IPS-20b (cell line): ENCODE results near the gene SERINC5.

Experiments used
- H3K27ac ChIP-seq: one replicate; pipeline ENCODE4 v1.5.1; 2013; ENCODE audit warnings: low read length
- H3K27me3 ChIP-seq: 2 replicates; pipeline ENCODE4 v1.6.1; 2013; ENCODE audit warnings: mild to moderate bottlenecking, low read length, inconsistent platforms; ENCODE audit not compliant: insufficient read depth
- H3K36me3 ChIP-seq: 2 replicates; pipeline ENCODE4 v1.6.1; 2013; ENCODE audit warnings: low read depth, mild to moderate bottlenecking, inconsistent platforms, low read length, moderate library complexity; ENCODE audit not compliant: insufficient read depth
- H3K4me1 ChIP-seq: 2 replicates; pipeline ENCODE4 v1.6.1; 2013; ENCODE audit warnings: mild to moderate bottlenecking, control low read depth, inconsistent platforms, low read length, moderate library complexity; ENCODE audit not compliant: insufficient read depth
- H3K4me3 ChIP-seq: 2 replicates; pipeline ENCODE4 v1.5.1; 2013; ENCODE audit warnings: mild to moderate bottlenecking, low read length, inconsistent platforms
- H3K9ac ChIP-seq: 2 replicates; pipeline ENCODE4 v1.6.1; 2013; ENCODE audit warnings: low read depth, mild to moderate bottlenecking, inconsistent platforms, low read length, moderate library complexity
- H3K9me3 ChIP-seq: 2 replicates; pipeline ENCODE4 v1.6.1; 2013; ENCODE audit warnings: mild to moderate bottlenecking, low read depth, low read length, inconsistent platforms; ENCODE audit not compliant: insufficient read depth

The SERINC5 gene

GRCh38 chr5:80182809-80183580 lies 72.9 kb downstream of the SERINC5 start:
- Histone ChIP-seq H3K27me3 (no peaks in the 10 kb centered on the region), H3K27ac (peak overlapping the region; percentile 93), H3K4me3 (0 out of 2 replicates have a peak overlapping the region, but pooled peaks have one; percentile 3), H3K4me1 (peaks cover 50% of the 10 kb centered on the region), H3K9ac (peak overlapping the region; percentile 80), H3K9me3 (no peaks in the 10 kb centered on the region), H3K36me3 (peaks cover 7% of the 10 kb centered on the region; the same call in 1 of the 2 replicates)

DNA sequence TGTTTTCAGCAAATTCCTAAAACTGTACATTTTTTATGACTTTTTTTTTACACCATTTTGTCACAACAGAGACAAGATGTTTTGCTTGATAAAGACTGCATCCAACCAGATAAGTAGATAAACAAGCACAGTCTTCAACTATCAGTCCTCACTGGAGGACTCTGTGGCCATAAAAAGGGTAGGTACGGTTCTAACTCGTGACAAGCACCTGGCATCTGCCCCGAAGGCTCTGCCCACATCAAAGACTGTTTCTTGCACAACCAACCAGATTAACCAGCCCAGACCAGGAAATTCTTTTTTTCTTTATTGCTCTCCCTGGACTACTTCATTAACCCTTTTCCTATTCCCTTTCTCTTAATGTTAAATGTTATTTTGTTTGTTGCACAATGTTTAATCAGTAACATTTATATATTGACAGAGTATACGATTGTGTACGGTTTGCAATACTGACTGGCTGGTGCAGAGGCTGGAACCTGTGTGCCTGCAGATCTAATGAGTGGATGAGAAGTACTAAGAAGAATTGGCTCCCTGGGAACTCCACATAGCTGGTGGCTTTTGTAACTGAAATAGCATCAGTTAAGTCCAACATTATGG lies 74.1 kb downstream of the SERINC5 start:
- H3K9ac ChIP-seq, result 0 out of 2 replicates have a peak overlapping the region, but pooled peaks have one; percentile 4
- H3K4me3 ChIP-seq, result no peak overlapping the region
- no peaks in the 10 kb centered on the region for H3K27me3 ChIP-seq
- H3K27ac ChIP-seq, result no peak overlapping the region
- peaks cover 43% of the 10 kb centered on the region for H3K4me1 ChIP-seq
- H3K9me3 ChIP-seq, result no peaks in the 10 kb centered on the region
- H3K36me3 ChIP-seq, result peaks cover 18% of the 10 kb centered on the region

DNA sequence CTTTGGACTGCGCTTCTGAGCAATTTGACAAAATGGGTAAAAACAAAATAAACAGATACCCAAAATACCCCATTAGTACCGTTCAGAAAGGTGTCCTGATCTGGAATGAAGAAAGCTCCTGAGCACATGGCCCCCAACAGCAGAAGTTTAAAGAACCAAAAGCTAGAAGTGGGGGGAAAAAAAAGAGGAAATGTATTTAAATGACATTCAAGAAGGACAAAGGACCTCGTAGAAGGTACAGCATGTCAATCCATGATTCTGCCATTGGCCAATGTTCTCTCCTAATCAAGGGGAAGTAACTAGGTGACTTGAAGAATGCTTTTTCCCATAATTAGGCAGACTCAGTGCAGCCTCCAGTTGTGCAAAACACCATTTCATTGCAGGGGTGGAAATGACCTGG lies 78.6 kb downstream of the SERINC5 start:
- no peak overlapping the region for H3K4me3 ChIP-seq
- no peak overlapping the region for H3K27ac ChIP-seq
- no peaks in the 10 kb centered on the region for H3K27me3 ChIP-seq
- H3K9me3 ChIP-seq, result no peaks in the 10 kb centered on the region
- H3K9ac ChIP-seq, result no peak overlapping the region
- peaks cover 21% of the 10 kb centered on the region for H3K4me1 ChIP-seq
- peaks cover 49% of the 10 kb centered on the region for H3K36me3 ChIP-seq

- Histone ChIP-seq H3K4me3 (no peak overlapping the region), H3K27me3 (no peaks in the 10 kb centered on the region), H3K36me3 (peaks cover 58% of the 10 kb centered on the region), H3K27ac (no peak overlapping the region), H3K9ac (no peak overlapping the region), H3K9me3 (no peaks in the 10 kb centered on the region), H3K4me1 (peaks cover 10% of the 10 kb centered on the region)
Measured at GRCh38 chr5:80175337-80175736, 80.5 kb downstream of the SERINC5 start.

GRCh38 chr5:80174790-80175189 lies 81.1 kb downstream of the SERINC5 start:
- no peaks in the 10 kb centered on the region for H3K27me3 ChIP-seq
- H3K4me1 ChIP-seq, result peaks cover 6% of the 10 kb centered on the region
- no peaks in the 10 kb centered on the region for H3K9me3 ChIP-seq
- H3K9ac ChIP-seq, result no peak overlapping the region
- H3K36me3 ChIP-seq, result peaks cover 63% of the 10 kb centered on the region
- no peak overlapping the region for H3K4me3 ChIP-seq
- no peak overlapping the region for H3K27ac ChIP-seq

GRCh38 chr5:80172067-80172695 lies 83.7 kb downstream of the SERINC5 start:
- Histone ChIP-seq H3K27ac (no peak overlapping the region), H3K4me1 (peaks cover 6% of the 10 kb centered on the region), H3K9ac (no peak overlapping the region)

DNA sequence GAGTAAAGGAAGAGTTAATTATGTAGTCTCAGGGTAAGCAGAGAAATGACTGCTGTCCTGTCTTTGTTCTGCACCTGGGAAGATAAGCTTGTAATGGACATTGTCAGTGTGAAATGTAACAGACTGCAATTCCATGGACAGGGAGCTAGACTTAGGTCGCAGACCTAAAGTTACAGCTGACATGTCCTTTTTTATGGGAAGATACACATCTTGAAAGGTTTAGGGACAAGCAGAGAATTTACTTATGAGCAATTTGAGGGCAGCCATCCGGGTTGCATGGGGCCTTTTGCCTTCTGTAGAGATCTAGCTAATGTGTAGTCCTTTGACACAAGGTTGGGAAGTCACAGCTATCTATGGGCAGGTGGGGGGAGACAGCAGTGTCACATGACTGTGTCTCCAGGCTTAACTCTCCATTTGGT lies 85.7 kb downstream of the SERINC5 start:
- no peaks in the 10 kb centered on the region for H3K9me3 ChIP-seq
- H3K27ac ChIP-seq, result no peak overlapping the region
- H3K4me1 ChIP-seq, result peaks cover 6% of the 10 kb centered on the region
- no peak overlapping the region for H3K9ac ChIP-seq
- H3K4me3 ChIP-seq, result no peak overlapping the region
- H3K27me3 ChIP-seq, result no peaks in the 10 kb centered on the region
- H3K36me3 ChIP-seq, result peaks cover 82% of the 10 kb centered on the region

More at GRCh38 chr5:80172067-80172695, 83.7 kb downstream of the SERINC5 start:
- no peak overlapping the region for H3K4me3 ChIP-seq
- H3K36me3 ChIP-seq, result peaks cover 76% of the 10 kb centered on the region
- no peaks in the 10 kb centered on the region for H3K9me3 ChIP-seq
- H3K27me3 ChIP-seq, result no peaks in the 10 kb centered on the region

DNA sequence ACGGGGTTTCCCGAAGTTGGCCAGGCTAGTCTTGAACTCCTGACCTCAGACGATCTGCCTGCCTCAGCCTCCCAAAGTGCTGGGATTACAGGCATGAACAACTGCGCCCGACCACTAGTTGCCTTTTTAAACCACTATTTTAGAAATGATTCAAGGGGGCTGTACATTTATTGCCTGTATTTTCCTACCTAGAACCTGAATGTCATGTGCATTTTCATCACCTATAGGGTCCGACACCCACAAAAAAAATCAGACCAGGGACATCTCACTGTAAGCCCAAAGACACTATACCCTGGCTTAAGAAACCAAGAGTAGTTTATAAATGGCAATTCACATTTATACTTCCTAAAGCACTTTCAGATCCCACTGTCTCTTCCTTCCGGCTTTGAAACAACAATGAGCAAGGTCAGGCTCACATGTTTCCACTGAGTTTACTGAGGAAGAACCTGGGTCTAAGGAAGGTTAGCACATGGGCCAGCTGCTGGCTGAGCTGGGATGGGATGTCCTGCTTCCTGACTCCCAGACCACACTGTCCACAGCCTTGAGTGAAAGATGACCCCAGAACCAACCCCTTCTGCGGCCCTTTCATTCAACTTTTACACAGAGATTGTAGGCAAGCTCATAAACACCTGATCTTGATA lies 87.3 kb downstream of the SERINC5 start:
- H3K27me3 ChIP-seq, result no peaks in the 10 kb centered on the region
- no peak overlapping the region for H3K9ac ChIP-seq
- H3K27ac ChIP-seq, result no peak overlapping the region
- peaks cover 77% of the 10 kb centered on the region for H3K36me3 ChIP-seq
- H3K9me3 ChIP-seq, result no peaks in the 10 kb centered on the region
- H3K4me1 ChIP-seq, result peaks cover under 1% of the 10 kb centered on the region; the same call in 1 of the 2 replicates
- H3K4me3 ChIP-seq, result no peak overlapping the region

- Histone ChIP-seq H3K27me3 (no peaks in the 10 kb centered on the region), H3K9ac (no peak overlapping the region), H3K36me3 (peaks cover 71% of the 10 kb centered on the region), H3K4me3 (no peak overlapping the region), H3K4me1 (peaks cover 12% of the 10 kb centered on the region; the same call in 1 of the 2 replicates), H3K27ac (no peak overlapping the region), H3K9me3 (no peaks in the 10 kb centered on the region)
Measured at GRCh38 chr5:80165452-80165851, 90.4 kb downstream of the SERINC5 start.

GRCh38 chr5:80161165-80161564 lies 94.7 kb downstream of the SERINC5 start:
- Histone ChIP-seq H3K4me3 (peak overlapping the region; percentile 1; the same call in 1 of the 2 replicates), H3K27ac (no peak overlapping the region), H3K27me3 (no peaks in the 10 kb centered on the region), H3K4me1 (peaks cover 33% of the 10 kb centered on the region), H3K9me3 (no peaks in the 10 kb centered on the region), H3K9ac (no peak overlapping the region), H3K36me3 (peaks cover 57% of the 10 kb centered on the region)

- Histone ChIP-seq H3K36me3 (peaks cover 48% of the 10 kb centered on the region), H3K4me3 (no peak overlapping the region), H3K27ac (no peak overlapping the region), H3K9ac (no peak overlapping the region), H3K27me3 (no peaks in the 10 kb centered on the region), H3K9me3 (no peaks in the 10 kb centered on the region), H3K4me1 (peaks cover 33% of the 10 kb centered on the region)
Measured at GRCh38 chr5:80160242-80160641, 95.6 kb downstream of the SERINC5 start.
